HG02571 (cell line): ENCODE data around the gene PHLDB1.
"Not testable (repeated sequence)": the region's sequence is repeated elsewhere in the genome, so short reads cannot be mapped to it uniquely, and the experiment has no call there.

Experiments
- ATAC-seq: cut with Tn5 transposase; IDR thresholded peaks from one replicate; pipeline ENCODE4 v1.9.1; 2021; ENCODE audit warnings: mild to moderate bottlenecking, moderate library complexity; ENCODE audit not compliant: unreplicated experiment

PHLDB1 gene

GRCh38 chr11:118657709-118658428 is 50.5 kb downstream of the PHLDB1 start:
- no peak for ATAC-seq

- no peak for ATAC-seq
Measured at GRCh38 chr11:118658429-118659313, 51.3 kb downstream of the PHLDB1 start.

GRCh38 chr11:118659314-118659952 is 52.0 kb downstream of the PHLDB1 start:
- peak; percentile 71 for ATAC-seq

GRCh38 chr11:118659953-118660680 is 52.7 kb downstream of the PHLDB1 start:
- no peak for ATAC-seq

DNA sequence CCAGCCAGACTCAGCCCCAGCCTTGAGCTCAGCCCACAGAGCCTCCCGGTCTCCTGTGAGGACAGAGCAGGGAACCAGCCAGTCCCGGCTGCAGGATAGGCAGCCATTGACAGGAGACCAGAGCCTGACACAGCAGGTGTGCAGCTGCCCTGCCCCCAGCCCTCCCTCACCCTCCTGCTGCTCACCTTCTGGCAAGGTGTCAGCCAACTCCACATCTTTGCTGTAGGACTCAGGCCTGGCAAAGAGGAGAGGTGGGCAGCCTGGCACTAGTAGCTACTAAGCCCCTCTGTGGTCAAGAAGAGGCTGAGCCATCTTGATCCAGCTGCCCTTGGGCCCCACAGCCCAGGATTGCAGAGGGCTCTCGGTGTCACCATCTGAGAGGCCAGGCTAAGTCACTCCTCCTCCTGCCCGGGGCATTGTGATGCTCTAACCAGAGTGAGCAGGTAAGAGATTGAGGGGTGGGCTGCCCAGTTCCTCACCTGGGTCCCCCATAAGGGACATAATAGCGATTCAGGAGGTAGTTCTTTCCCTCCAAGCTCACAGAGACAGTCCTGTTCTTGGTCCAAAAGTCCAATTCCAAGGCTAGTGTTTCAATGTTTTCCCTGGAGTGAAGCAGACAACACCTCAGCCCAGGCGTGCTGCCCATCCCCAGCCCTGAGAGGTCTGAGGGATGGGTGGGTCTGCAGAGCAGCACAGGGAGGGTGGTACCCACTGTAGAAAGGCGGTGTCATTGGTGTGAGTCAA is 53.4 kb downstream of the PHLDB1 start:
- ATAC-seq, result no peak

- no peak for ATAC-seq
Measured at GRCh38 chr11:118661425-118662301, 54.2 kb downstream of the PHLDB1 start.

- no peak for ATAC-seq
Measured at GRCh38 chr11:118662401-118663271, 55.2 kb downstream of the PHLDB1 start.

- no peak for ATAC-seq
Measured at GRCh38 chr11:118663381-118663780, 56.0 kb downstream of the PHLDB1 start.

DNA sequence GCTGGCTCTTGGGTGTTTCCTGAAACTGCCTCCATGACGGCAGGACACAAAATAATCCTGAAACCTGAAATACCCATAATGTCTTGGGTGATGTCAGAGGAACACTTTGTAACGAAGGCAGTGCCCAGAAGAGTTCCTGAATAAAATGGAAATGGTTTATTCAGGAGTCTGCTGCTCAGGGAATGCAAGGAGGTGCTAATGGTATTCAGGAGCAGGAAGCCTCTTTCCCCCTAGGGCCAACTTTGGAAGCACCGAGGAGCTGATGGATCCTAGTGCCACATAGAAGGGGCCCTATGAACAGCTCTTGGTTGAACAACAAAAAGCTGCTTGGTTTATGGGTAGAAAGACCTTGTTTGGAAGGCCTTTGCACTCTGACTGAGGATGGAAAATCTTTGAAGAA is 56.5 kb downstream of the PHLDB1 start:
- no peak for ATAC-seq

GRCh38 chr11:118666371-118666770 is 59.0 kb downstream of the PHLDB1 start:
- ATAC-seq, result no peak

- no peak for ATAC-seq
Measured at GRCh38 chr11:118670063-118670462, 62.6 kb downstream of the PHLDB1 start.

- no peak for ATAC-seq
Measured at GRCh38 chr11:118671254-118671653, 63.8 kb downstream of the PHLDB1 start.

- no peak for ATAC-seq
Measured at GRCh38 chr11:118672846-118673245, 65.4 kb downstream of the PHLDB1 start.

DNA sequence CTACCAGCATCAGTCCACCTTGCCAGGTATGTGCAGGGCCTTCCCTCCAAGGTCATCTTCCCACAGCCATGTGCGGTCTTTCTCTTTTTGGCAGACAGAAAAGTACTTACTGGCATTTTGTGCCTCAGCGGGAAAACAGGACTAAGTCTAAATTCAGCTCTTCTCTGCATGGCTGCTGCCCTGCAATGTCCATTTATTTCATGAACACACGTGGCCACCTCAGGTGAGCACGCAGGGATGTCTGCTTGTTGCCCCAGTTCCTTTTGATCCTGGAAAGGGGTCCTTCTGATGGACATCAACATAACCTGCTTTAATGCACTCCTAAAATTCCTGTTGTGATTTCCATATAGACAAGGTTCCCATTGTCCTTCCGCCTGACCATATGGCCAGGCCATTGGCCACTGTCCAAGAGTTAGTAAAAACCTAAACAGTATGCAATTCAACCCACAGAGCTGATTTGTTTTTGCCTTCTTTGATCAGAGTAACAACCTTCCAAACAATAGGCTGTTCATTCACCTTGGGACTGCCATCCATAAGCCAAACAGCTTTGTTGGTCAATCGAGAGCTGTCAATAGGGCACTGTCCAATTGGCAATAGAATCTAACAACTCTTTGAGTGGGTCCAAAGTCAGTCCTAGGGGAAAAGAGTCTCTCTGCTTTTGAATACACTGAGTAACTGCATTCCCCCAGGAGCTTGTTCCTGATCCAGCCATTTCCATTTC is 66.1 kb downstream of the PHLDB1 start:
- ATAC-seq, result no peak

DNA sequence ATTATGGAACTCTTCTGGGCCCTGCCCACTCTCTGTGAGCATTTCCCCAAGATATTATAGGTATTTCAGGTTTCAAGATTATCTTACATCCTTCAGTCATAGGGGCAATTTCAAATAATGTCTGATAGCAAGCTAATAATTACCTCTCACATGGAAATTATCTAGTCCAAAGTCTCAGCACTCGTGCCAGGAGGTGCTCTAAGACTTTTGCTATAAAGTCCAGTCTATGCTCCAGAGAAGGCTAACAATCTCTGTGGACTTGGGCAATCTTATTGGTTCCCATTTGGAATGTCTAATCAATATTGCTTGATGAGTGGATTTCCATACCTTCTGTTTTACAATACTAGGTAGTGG is 66.6 kb downstream of the PHLDB1 start:
- ATAC-seq, result no peak

- ATAC-seq, result no peak
Measured at GRCh38 chr11:118677977-118678376, 70.6 kb downstream of the PHLDB1 start.

DNA sequence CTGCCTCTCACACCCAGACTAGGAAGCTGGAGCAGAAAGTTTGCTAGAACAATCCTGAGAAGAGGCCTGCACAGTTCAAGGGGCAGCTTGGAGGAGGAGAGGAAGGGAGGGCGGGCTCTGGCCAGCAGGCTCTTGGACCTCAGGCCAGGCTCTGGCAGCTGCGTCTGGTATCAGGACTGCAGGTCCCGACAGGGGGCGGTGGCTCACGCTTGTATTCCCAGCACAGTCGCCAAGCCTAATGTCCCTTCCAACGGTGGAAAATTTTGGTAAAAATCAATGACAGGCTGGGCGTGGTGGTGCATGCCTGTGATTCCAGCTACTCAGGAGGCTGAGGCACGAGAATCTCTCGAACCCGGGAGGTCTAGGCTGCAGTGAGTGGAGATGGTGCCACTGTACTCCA is 71.5 kb downstream of the PHLDB1 start:
- not testable (repeated sequence) for ATAC-seq

GRCh38 chr11:118679483-118679882 is 72.1 kb downstream of the PHLDB1 start, which contains the start of gene TREH:
Gene TREH, minus strand, starts transcription at chr11:118679650. Its CDS starts 23 bp downstream, at chr11:118679627.
- no peak for ATAC-seq
